Esophagus muscularis mucosa (tissue), 3 donors: ENCODE measurements around the gene TRAF1.

Experiments used
- POLR2A ChIP-seq: fragments of 450-650 bp; IDR thresholded peaks from one replicate; pipeline ENCODE4 v1.6.1; 2017; ENCODE audit warnings: antibody characterized with exemption, moderate library complexity, mild to moderate bottlenecking, low read depth
- TF ChIP-seq, protein P1 (sequence below), 3 experiments: fragments of 200-600 bp in 2 of 3; fragments of 450-650 bp in 1 of 3; sonication (generic) in 2 of 3; IDR thresholded peaks; one replicate each; pipeline ENCODE4 v1.5.1; 2017 to 2019; ENCODE audit warnings: antibody characterized with exemption in 3 of 3, mild to moderate bottlenecking in 2 of 3, moderate library complexity in 1 of 3

DNA sequence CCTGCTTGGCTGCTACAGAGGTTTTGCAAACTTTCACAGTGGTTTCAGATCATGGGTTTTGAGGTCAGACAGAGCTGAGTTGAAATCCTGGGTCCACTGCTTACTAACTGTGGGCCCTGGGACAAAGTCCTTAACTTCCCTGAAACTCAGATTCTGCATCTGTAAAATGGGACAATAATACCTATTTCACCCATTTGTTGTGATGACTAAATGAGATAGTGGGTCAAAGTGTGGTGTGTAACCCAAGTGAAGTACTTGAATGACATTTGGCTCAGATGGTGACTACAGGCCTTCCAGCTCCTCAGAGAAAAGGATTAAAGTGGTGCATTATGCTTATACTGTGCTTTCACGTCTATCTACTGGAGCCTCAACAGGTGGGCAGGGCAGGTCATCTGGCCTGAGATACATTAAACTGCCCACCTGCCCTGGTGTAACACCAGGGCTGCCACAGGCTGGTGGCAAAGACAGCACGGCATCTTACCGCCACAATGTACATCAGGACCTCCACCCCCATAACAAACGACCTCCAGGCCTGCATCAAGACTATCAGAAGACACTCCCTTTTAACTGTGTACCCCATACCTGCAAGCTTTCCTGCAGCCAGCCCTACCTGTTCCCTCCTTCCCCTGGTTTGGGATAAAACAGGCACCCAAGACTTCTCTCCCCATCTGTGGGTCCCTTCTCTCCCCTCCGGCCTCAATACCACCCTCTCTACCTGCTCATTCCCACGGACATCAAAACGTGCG lies 846 bp upstream of the TRAF1 start:
- TF ChIP-seq POLR2A = no peak
- TF ChIP-seq, protein P1, sequence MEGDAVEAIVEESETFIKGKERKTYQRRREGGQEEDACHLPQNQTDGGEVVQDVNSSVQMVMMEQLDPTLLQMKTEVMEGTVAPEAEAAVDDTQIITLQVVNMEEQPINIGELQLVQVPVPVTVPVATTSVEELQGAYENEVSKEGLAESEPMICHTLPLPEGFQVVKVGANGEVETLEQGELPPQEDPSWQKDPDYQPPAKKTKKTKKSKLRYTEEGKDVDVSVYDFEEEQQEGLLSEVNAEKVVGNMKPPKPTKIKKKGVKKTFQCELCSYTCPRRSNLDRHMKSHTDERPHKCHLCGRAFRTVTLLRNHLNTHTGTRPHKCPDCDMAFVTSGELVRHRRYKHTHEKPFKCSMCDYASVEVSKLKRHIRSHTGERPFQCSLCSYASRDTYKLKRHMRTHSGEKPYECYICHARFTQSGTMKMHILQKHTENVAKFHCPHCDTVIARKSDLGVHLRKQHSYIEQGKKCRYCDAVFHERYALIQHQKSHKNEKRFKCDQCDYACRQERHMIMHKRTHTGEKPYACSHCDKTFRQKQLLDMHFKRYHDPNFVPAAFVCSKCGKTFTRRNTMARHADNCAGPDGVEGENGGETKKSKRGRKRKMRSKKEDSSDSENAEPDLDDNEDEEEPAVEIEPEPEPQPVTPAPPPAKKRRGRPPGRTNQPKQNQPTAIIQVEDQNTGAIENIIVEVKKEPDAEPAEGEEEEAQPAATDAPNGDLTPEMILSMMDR (IDR thresholded peaks at IDR 0.05) = no peak
